Measurements from ENCODE around the gene TMEM94.

- TF ChIP-seq POLR2A (IDR thresholded peaks at IDR 0.05), result no peak
- TF ChIP-seq, protein P1, sequence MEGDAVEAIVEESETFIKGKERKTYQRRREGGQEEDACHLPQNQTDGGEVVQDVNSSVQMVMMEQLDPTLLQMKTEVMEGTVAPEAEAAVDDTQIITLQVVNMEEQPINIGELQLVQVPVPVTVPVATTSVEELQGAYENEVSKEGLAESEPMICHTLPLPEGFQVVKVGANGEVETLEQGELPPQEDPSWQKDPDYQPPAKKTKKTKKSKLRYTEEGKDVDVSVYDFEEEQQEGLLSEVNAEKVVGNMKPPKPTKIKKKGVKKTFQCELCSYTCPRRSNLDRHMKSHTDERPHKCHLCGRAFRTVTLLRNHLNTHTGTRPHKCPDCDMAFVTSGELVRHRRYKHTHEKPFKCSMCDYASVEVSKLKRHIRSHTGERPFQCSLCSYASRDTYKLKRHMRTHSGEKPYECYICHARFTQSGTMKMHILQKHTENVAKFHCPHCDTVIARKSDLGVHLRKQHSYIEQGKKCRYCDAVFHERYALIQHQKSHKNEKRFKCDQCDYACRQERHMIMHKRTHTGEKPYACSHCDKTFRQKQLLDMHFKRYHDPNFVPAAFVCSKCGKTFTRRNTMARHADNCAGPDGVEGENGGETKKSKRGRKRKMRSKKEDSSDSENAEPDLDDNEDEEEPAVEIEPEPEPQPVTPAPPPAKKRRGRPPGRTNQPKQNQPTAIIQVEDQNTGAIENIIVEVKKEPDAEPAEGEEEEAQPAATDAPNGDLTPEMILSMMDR (IDR thresholded peaks at IDR 0.05), result no peak
Observed at GRCh38 chr17:75492555-75493168, 36.2 kb downstream of the TMEM94 start.
